ENCODE measurements around the gene ENTHD1. TPM values are rescaled to one million over a fixed set of nuclear protein-coding genes. Genes with fewer than 3 reads are reported as not detected.

ENTHD1 gene
- polyA plus RNA-seq, 1 experiment: not detected

DNA sequence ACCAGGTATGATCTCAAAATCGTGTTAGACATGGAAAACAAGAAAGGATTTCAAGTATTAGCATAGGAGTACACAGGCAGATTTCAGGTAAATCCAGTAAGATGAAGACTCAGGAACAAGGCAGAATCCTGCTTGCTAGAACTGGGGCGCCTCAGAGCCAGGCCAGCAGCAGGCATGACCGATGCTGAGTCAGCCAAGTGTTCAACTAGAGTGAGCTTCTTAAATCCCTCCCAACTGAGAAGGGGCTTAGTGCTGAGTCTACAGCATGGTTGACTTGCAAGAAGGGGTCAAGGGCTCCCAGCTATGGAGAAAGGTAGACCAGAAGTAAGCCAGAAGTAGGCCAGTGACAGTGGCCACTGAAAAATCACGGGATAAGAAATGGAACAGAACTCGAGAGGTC, 19.8 kb upstream of the ENTHD1 start:
- Histone ChIP-seq H3K27me3 (ENCODE audit: control insufficient read depth, insufficient read depth, low read length) (peaks cover 34% of the 10 kb centered on the region), H3K4me3 (ENCODE audit: low read depth, low read length) (no peak overlapping the region), H3K9me3 (ENCODE audit: control insufficient read depth, insufficient read depth, low read length) (no peaks in the 10 kb centered on the region), H3K27ac (ENCODE audit: low read depth, low read length) (no peak overlapping the region)
- ChIA-PET CTCF (no interaction called here), POLR2A (no interaction called here)
- TF ChIP-seq CTCF (IDR thresholded peaks at IDR 0.05; ENCODE audit: low read depth, low read length): no peak
- DNase-seq (ENCODE audit: low read depth, low spot score): no peak

DNA sequence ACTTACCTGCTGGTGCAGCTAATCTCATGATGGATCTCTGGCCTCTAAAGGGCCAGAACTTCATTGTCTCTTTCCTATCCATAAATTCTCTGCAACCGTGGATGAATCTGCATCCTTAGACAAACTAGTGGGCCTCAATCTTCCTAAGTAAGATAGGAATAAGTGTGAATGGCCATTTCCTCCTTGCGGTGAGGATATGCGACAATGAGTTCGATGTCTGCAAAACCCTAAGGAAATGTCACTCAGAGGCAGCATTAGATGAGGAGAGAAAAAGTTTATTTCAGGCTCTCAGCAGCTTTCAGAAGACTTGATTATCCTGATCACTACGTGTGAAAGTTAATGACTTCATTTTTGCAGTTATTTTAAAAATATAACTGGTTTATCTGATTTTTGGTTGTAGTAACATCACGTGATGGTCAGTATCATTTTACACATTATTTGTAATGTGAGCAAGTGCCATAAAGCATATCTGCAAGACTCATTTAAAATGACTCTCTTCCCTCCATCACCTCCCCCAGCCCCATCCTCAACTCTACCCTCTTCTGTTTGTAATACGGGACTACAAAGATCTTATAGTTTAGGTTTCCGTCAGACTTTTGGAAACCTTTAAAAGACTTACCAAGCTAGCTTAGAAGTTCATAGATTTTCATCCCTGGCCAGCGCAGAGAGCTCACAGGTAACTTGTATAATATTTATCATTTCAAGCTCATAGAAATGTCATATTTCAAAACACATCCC, 17.5 kb upstream of the ENTHD1 start:
- H3K9me3 ChIP-seq (ENCODE audit: control insufficient read depth, insufficient read depth, low read length): no peaks in the 10 kb centered on the region
- no peak for DNase-seq (ENCODE audit: low read depth, low spot score)
- ChIA-PET POLR2A (no interaction called here), CTCF (interaction anchor here (0.6 kb wide), 1 partner anchor 99 kb away, joined by 10 read pairs; no protein-coding TSS in a partner anchor)
- H3K4me3 ChIP-seq (ENCODE audit: low read depth, low read length): no peak overlapping the region
- no peak for TF ChIP-seq CTCF (IDR thresholded peaks at IDR 0.05; ENCODE audit: low read depth, low read length)
- peaks cover 34% of the 10 kb centered on the region for H3K27me3 ChIP-seq (ENCODE audit: control insufficient read depth, insufficient read depth, low read length)
- no peak overlapping the region for H3K27ac ChIP-seq (ENCODE audit: low read depth, low read length)

DNA sequence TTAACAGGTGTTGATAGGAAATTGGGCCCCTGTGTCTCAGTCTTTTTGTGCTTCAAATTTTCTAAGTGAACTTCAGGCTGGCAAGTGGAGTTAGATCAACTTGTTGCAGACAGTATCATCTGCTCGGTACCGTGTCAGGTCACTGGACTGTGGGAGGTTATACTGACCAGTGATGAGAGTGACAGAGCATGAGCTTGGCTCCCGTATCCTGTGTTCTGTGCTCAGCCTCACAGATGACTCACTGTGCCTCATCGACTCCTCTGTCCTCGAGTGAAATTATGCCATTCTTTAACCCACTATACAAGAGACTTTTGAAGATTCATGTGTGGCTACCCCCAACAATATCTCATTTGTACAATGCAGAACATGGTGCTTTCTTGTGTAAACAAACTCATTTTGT, 15.2 kb upstream of the ENTHD1 start:
- CTCF ChIA-PET: no interaction called here
- Histone ChIP-seq H3K27ac (ENCODE audit: low read depth, low read length) (no peak overlapping the region), H3K9me3 (ENCODE audit: control insufficient read depth, insufficient read depth, low read length) (no peaks in the 10 kb centered on the region), H3K27me3 (ENCODE audit: control insufficient read depth, insufficient read depth, low read length) (peaks cover 26% of the 10 kb centered on the region), H3K4me3 (ENCODE audit: low read depth, low read length) (no peak overlapping the region)
- POLR2A ChIA-PET: no interaction called here
- DNase-seq (ENCODE audit: low read depth, low spot score): no peak
- no peak for TF ChIP-seq CTCF (IDR thresholded peaks at IDR 0.05; ENCODE audit: low read depth, low read length)

DNA sequence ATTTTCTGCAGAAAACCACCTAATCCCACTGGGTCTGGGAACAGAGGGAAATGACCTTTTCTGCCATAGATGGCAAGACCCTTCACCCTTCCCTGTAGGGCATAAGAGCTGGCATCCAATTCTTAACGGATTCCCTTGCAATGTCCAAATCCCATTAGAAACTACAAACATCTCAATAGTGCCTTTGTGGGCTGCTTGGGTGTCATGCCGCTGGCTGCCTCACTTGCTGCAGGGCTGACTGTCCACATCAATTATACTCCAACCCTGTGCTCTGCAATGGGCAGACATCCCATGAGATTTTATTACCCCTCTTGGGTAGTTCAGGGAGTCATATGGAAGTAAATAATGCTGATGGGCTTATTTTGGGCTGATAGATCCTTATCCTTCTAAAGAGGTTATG, 14.6 kb upstream of the ENTHD1 start:
- Histone ChIP-seq H3K27ac (ENCODE audit: low read depth, low read length) (no peak overlapping the region), H3K4me3 (ENCODE audit: low read depth, low read length) (no peak overlapping the region), H3K9me3 (ENCODE audit: control insufficient read depth, insufficient read depth, low read length) (no peaks in the 10 kb centered on the region), H3K27me3 (ENCODE audit: control insufficient read depth, insufficient read depth, low read length) (peaks cover 21% of the 10 kb centered on the region)
- POLR2A ChIA-PET: no interaction called here
- CTCF ChIA-PET: no interaction called here
- no peak for DNase-seq (ENCODE audit: low read depth, low spot score)
- no peak for TF ChIP-seq CTCF (IDR thresholded peaks at IDR 0.05; ENCODE audit: low read depth, low read length)

- ChIA-PET CTCF (no interaction called here), POLR2A (no interaction called here)
- peaks cover 26% of the 10 kb centered on the region for H3K27me3 ChIP-seq (ENCODE audit: control insufficient read depth, insufficient read depth, low read length)
Measured at GRCh38 chr22:39907605-39908097, 14.1 kb upstream of the ENTHD1 start.

More at GRCh38 chr22:39907605-39908097, 14.1 kb upstream of the ENTHD1 start:
- Histone ChIP-seq H3K4me3 (ENCODE audit: low read depth, low read length) (no peak overlapping the region), H3K27ac (ENCODE audit: low read depth, low read length) (no peak overlapping the region), H3K9me3 (ENCODE audit: control insufficient read depth, insufficient read depth, low read length) (no peaks in the 10 kb centered on the region)
- TF ChIP-seq CTCF (IDR thresholded peaks at IDR 0.05; ENCODE audit: low read depth, low read length): no peak
- no peak for DNase-seq (ENCODE audit: low read depth, low spot score)

Measured in AG04450 (cell line).